ENCODE data around the gene MED8.
"Not testable (repeated sequence)": the region's sequence is repeated elsewhere in the genome, so short reads cannot be mapped to it uniquely, and the experiment has no call there.

The MED8 gene

DNA sequence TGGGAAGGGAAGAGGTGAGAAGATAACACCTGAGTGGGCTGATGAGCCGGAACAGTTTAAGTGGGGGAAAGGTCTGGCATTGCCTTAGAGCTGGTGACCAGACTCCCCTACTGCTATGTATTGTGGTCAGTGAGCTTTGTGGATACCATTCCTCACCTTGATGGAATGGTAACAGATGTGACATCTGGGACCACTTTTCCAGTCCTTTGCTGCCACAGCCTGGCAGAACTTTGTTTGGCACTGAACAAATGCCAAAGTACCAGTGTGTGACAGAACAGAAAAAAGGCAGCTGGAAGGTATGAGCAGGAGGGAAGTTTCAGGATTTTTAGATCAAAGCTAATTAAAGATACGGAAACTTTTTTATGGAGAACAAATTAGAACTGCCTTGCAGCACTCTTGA lies 6.2 kb downstream of the MED8 start:
- no peak for DNase-seq (ENCODE audit: low read depth in 1 of 2, low spot score in 1 of 2)

- DNase-seq (ENCODE audit: low read depth in 1 of 2, low spot score in 1 of 2): no peak
Observed at GRCh38 chr1:43382027-43382779, 7.4 kb downstream of the MED8 start.

DNA sequence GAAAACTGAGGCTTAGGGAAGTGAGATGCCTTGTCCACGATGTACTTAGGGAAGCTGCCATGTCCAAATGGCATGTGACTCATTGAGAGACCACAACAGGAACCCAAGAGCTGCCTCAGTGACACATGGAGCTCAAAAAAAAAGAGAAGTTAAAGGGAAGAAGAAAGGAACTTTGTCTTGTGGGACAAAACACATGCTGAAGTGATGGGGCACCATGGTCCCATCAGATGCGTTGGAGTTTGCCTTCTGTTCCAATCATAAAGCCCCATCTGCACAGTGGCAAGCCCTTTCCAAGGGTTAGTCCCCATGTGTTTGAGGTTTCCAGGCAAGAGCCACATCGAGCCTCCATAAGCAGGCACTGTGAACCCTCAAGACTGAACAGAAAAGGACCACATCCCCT lies 8.0 kb downstream of the MED8 start:
- no peak for DNase-seq (ENCODE audit: low read depth in 1 of 2, low spot score in 1 of 2)

- DNase-seq (ENCODE audit: low read depth in 1 of 2, low spot score in 1 of 2): no peak
Observed at GRCh38 chr1:43379476-43379875, 10.1 kb downstream of the MED8 start.

GRCh38 chr1:43377831-43378230 lies 11.8 kb downstream of the MED8 start:
- DNase-seq (ENCODE audit: low read depth in 1 of 2, low spot score in 1 of 2): no peak

DNA sequence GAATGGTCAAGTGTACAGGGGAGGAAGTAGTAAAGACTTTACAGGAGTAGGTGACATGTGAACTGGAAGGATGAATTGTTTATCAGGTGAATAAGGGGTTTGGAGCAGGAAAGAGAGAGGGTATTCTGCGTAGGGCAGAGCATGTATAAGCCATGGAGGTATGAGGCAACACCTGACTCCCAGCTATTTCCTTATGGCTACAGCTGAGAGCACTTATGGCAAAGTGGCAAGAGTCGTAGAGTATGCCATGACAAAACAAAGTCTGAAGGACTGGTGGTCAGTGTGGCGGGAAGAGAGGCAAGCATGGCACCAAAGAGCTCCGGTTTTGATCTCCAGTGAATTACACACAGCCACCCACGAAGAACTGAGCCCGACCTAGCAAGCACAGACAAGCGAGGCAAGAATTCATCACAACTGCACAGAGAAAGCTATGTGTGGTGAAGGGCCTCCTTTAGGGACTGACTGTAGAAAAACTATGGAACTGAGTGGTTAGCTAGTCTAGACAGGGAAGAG lies 12.8 kb downstream of the MED8 start:
- no peak for DNase-seq (ENCODE audit: low read depth in 1 of 2, low spot score in 1 of 2)

DNA sequence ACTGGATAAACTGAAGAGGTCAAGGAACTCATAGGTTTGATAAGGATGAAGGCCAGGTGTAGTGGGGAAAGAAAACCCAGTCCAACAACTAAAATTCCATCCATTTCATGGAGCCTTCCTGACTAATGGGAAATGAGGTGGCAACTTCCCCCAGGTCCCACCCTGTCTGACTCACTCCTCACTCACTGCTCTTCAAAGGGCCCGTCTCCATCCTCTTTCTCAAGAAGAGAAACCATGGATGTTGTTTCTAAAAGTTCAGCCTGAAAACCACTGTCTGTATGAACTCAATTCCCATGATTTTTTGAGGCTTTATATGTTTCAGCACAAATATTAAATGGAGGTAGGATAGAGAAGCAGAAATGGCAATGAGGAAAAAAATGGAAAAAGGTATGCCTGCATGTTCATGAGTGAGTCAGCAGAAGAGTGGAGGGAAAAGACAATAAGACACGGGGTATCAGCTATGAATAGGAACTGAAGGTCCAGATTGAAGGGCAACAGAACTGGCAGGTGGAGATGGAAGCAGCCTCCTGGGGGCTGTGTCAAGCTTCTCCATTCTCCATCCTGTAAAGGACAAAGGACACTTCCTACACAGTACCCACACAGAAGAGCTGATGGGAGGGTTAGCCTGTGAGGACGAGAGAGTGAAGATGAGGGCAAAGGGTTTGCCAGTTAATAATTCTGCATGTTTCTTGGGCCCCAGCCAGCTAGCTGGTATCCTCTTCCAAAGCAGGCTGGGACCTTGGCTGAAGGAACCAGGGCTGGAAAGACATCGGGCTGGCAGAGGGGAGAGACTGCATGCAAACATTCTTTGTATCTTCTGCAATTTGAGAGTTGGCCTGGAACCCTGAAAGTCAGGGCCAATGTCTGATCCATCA lies 16.3 kb downstream of the MED8 start:
- no peak for DNase-seq (ENCODE audit: low read depth in 1 of 2, low spot score in 1 of 2)

DNA sequence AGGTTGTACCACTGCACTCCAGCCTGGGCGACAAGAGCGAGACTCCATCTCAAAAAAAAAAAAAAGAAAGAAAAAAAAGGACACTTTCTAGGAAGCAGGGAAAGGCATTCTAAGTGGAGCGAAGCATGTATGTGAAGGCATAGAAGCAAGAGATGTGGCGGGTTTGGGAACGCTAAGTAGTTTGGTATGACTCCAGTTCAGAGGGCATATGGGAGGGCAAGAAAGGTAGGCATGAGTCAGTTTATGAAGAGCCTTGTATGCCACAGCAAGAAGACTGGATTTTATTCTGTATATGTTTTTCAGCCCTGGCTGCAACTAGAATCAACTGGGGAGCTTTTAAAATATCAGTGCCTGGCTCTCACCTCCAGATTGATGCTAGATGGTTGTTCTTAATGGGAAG lies 17.4 kb downstream of the MED8 start:
- no peak for DNase-seq (ENCODE audit: low read depth in 1 of 2, low spot score in 1 of 2)

GRCh38 chr1:43370564-43370963 lies 19.0 kb downstream of the MED8 start:
- no peak for DNase-seq (ENCODE audit: low read depth in 1 of 2, low spot score in 1 of 2)

GRCh38 chr1:43369779-43370178 lies 19.8 kb downstream of the MED8 start:
- not testable (repeated sequence) for DNase-seq (ENCODE audit: low read depth in 1 of 2, low spot score in 1 of 2)

GRCh38 chr1:43368646-43369020 lies 21.0 kb downstream of the MED8 start:
- no peak for DNase-seq (ENCODE audit: low read depth in 1 of 2, low spot score in 1 of 2)

- peak; percentile 68 to 79 for DNase-seq (ENCODE audit: low read depth in 1 of 2, low spot score in 1 of 2)
Observed at GRCh38 chr1:43367904-43368645, 21.5 kb downstream of the MED8 start, which contains the start of gene ELOVL1. Gene ELOVL1 (minus strand): TSS chr1:43368011. CDS start chr1:43365609, 2,402 bp downstream.

DNA sequence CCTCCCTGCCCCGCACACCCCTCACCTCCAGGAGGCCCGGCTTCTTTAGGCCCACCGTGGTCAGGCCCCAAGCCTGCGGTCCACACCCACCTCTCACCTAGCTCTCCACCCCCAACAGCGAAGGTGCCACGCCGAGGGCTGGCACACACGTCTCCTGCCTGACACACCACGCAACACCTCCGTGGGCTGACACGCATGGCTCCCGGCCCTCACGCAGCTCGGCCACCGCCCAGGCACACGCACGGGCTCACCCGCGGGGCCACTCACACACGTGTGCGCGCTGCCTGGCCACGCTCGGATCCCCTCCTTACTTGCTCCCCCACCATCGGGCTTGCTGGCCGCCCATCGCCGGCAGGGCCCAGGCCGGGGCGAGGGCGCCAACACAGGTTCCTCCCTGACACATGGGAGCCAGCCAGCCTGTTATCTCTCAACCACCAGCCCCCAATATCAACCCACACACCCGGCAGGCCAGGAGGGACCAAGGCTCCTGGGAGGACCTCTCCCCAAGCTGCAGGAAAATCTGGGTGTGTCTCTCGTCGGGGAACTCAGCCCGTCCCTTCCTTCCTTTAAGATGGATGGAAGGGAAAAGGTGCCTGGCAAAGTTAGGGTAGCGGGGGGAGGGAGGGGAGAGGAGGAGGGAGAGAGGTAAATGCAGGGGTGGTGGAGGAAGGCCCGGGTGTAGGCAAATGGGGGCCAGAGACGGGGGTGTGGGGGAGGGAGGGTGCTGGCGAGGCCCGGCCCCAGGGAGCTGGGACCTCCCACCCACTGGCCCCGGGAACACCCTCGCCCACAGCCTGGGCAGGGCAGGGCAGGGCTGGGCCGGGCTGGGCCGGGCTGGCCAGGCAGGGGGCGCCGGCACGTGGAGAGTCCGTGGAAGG lies 22.3 kb downstream of the MED8 start:
- DNase-seq (ENCODE audit: low read depth in 1 of 2, low spot score in 1 of 2): no peak

DNA sequence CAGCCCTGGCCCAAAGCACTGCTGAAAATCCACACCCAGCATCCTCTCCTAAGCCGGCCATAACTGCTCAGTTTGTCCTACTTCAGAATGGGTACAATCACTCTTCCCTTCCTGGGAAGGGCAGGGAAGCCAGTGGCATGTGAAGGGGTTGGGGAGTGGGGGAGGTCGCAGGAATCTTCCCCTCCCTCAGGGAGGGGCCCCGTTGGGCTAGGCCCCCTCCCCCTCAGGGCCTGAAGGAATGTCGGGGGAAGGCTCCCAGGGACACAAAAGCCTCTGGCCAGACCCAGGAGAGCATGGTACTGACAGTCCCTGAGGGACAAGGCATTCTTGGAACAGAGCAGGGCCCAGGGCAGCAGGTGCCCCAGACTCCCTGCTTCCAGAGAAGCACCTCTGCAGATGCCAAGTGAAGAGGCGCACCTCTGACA lies 23.0 kb downstream of the MED8 start:
- no peak for DNase-seq (ENCODE audit: low read depth in 1 of 2, low spot score in 1 of 2)

GRCh38 chr1:43366179-43366578 lies 23.4 kb downstream of the MED8 start:
- no peak for DNase-seq (ENCODE audit: low read depth in 1 of 2, low spot score in 1 of 2)

- no peak for DNase-seq (ENCODE audit: low read depth in 1 of 2, low spot score in 1 of 2)
Observed at GRCh38 chr1:43365678-43366077, 23.9 kb downstream of the MED8 start.

- DNase-seq (ENCODE audit: low read depth in 1 of 2, low spot score in 1 of 2): no peak
Observed at GRCh38 chr1:43363935-43364525, 25.6 kb downstream of the MED8 start.

DNA sequence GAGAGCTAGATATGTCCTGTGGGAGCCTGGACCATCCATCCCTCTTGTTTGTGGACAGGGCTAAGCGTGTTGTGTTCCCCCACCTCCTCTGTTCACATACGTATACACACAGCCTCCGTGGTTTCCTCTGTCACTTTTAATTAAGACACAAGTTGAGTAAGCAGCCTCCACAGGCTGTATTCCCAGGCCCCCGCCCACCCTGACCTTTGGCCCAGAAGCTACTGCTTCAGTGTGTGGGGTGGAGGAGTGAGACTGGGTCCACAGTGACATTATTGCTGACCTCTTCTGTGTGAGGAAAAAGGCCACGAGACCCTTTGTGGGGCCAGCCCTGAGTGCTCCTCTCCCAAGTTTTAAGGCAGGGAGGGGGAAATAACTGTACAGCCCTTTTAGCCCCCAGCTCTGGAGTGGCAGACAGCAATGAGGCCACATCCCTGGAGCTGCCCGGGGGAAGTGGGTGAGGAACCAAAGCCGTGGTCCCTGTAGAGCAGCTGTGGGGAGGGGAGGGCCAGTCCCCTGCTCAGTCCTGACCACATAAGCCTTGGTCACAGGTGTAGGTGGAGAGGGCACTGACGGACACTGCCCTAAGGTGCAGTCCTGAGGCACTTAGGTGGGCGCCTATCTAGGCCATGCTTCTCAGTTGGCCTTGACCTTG lies 26.2 kb downstream of the MED8 start:
- no peak for DNase-seq (ENCODE audit: low read depth in 1 of 2, low spot score in 1 of 2)

GRCh38 chr1:43360616-43361015 lies 29.0 kb downstream of the MED8 start:
- DNase-seq (ENCODE audit: low read depth in 1 of 2, low spot score in 1 of 2): no peak

- no peak for DNase-seq (ENCODE audit: low read depth in 1 of 2, low spot score in 1 of 2)
Observed at GRCh38 chr1:43359696-43360095, 29.9 kb downstream of the MED8 start.
